Common myeloid progenitor, CD34-positive (primary cell): ENCODE results near the gene ZSCAN1.

Experiments used
- CTCF ChIA-PET: fragments of 350-600 bp; sonication (Branson Sonifier 250); formaldehyde crosslinking; loops from one replicate; lab custom pipeline; 2021; ENCODE audit warnings: antibody characterized with exemption; lab: Charles Lee
- POLR2A ChIA-PET: fragments of 350-600 bp; sonication (Branson Sonifier 250); formaldehyde crosslinking; loops from one replicate; lab custom pipeline; 2021; ENCODE audit warnings: antibody characterized with exemption; lab: Charles Lee
- DNase-seq, 3 donors: peaks; one replicate each; pipeline versions ENCODE4 v3.0.0 to v3.0.0-alpha.2; 2013
- H3K27ac ChIP-seq, 2 experiments: 1 replicate in 1 of 2; 2 replicates in 1 of 2; pipeline ENCODE4 v1.7.0; 2013; ENCODE audit warnings: inconsistent platforms in 2 of 2, low read length in 2 of 2, mild to moderate bottlenecking in 2 of 2, low read depth in 1 of 2, moderate library complexity in 1 of 2; ENCODE audit not compliant: severe bottlenecking in 2 of 2, insufficient read depth in 1 of 2, poor library complexity in 1 of 2
- H3K27me3 ChIP-seq, 5 experiments: replicated peaks in 2 of 5; 1 replicate in 3 of 5; 2 replicates in 2 of 5; pipeline versions ENCODE4 v1.6.1 to v1.7.0; 2013; ENCODE audit warnings: low read length in 4 of 5, mild to moderate bottlenecking in 2 of 5, moderate library complexity in 2 of 5, inconsistent platforms in 1 of 5; ENCODE audit not compliant: insufficient read depth in 5 of 5, control insufficient read depth in 4 of 5
- H3K36me3 ChIP-seq, 4 experiments: 1 replicate in 2 of 4; 2 replicates in 2 of 4; pipeline versions ENCODE4 v1.6.1 to v1.7.0; 2013; ENCODE audit warnings: low read length in 3 of 4, control low read depth in 1 of 4, mild to moderate bottlenecking in 1 of 4; ENCODE audit not compliant: control insufficient read depth in 4 of 4, insufficient read depth in 4 of 4
- H3K4me1 ChIP-seq, 4 experiments: 1 replicate in 3 of 4; 2 replicates in 1 of 4; pipeline versions ENCODE4 v1.6.1 to v1.7.1; 2013; ENCODE audit warnings: low read length in 3 of 4, mild to moderate bottlenecking in 3 of 4, control low read depth in 1 of 4, inconsistent platforms in 1 of 4, moderate library complexity in 1 of 4; ENCODE audit not compliant: control insufficient read depth in 4 of 4, insufficient read depth in 4 of 4; ENCODE audit errors: control extremely low read depth in 1 of 4
- H3K4me3 ChIP-seq, 7 experiments: 1 replicate in 4 of 7; 2 replicates in 3 of 7; pipeline versions ENCODE4 v1.5.1 to v1.7.0; 2013; ENCODE audit warnings: mild to moderate bottlenecking in 7 of 7, low read length in 6 of 7, moderate library complexity in 6 of 7, inconsistent platforms in 2 of 7, low read depth in 2 of 7, control low read depth in 1 of 7; ENCODE audit not compliant: insufficient read depth in 4 of 7, control insufficient read depth in 1 of 7; ENCODE audit errors: extremely low read depth in 1 of 7
- H3K9me3 ChIP-seq, 5 experiments: 1 replicate in 4 of 5; 2 replicates in 1 of 5; pipeline versions ENCODE4 v1.6.1 to v1.7.1; 2013; ENCODE audit warnings: low read length in 4 of 5, mild to moderate bottlenecking in 2 of 5, inconsistent platforms in 1 of 5, low read depth in 1 of 5, moderate library complexity in 1 of 5; ENCODE audit not compliant: control insufficient read depth in 4 of 5, insufficient read depth in 2 of 5; ENCODE audit errors: control extremely low read depth in 1 of 5
- WGBS: methylation state at CpG from one replicate; pipeline ENCODE4 v1.1.5; 2013; ENCODE audit not compliant: insufficient coverage; 5-methylcytosine and 5-hydroxymethylcytosine counted together

ZSCAN1 gene

GRCh38 chr19:58063712-58064111, 29.9 kb downstream of the ZSCAN1 start:
- peaks cover 8 to 74% (median 67%) of the 10 kb centered on the region in 5 experiments for H3K9me3 ChIP-seq
- peaks cover 0 to 68% (median 30%) of the 10 kb centered on the region in 4 experiments for H3K36me3 ChIP-seq
- ChIA-PET CTCF (no interaction called here), POLR2A (no interaction called here)
- H3K4me1 ChIP-seq, result peaks cover 0 to 10% (median 5%) of the 10 kb centered on the region in 4 experiments
- no peak overlapping the region for H3K27ac ChIP-seq
- no peak overlapping the region for H3K4me3 ChIP-seq
- H3K27me3 ChIP-seq, result no peaks in the 10 kb centered on the region
- no peak for DNase-seq
- WGBS, result 100% methylated on average over 3 of the region's 3 CpGs

GRCh38 chr19:58067240-58067912, 33.6 kb downstream of the ZSCAN1 start:
- Histone ChIP-seq H3K27ac (no peak overlapping the region), H3K36me3 (peaks cover 0 to 56% (median 31%) of the 10 kb centered on the region in 4 experiments), H3K9me3 (peaks cover 9 to 92% (median 78%) of the 10 kb centered on the region in 5 experiments), H3K4me3 (peak overlapping the region in 1 of 7 experiments; percentile 43), H3K4me1 (no peaks in the 10 kb centered on the region), H3K27me3 (no peaks in the 10 kb centered on the region)
- DNase-seq, result no peak
- WGBS, result 97% methylated on average over 11 of the region's 15 CpGs
- ChIA-PET POLR2A (no interaction called here), CTCF (interaction anchor here (0.9 to 1.1 kb wide), 2 partner anchors 12 to 25 kb away, joined by 3 read pairs; no protein-coding TSS in a partner anchor)

GRCh38 chr19:58079792-58080191, 46.0 kb downstream of the ZSCAN1 start:
- Histone ChIP-seq H3K9me3 (peaks cover 2 to 70% (median 48%) of the 10 kb centered on the region in 5 experiments), H3K27me3 (no peaks in the 10 kb centered on the region), H3K4me1 (no peaks in the 10 kb centered on the region), H3K27ac (no peak overlapping the region), H3K36me3 (peaks cover 2 to 32% (median 11%) of the 10 kb centered on the region in 4 experiments), H3K4me3 (no peak overlapping the region)
- DNase-seq, result no peak
- 100% methylated on average over 10 of the region's 10 CpGs for WGBS
- ChIA-PET POLR2A (no interaction called here), CTCF (interaction anchor here (1.0 kb wide), 1 partner anchor 15 kb away, joined by 4 read pairs; no protein-coding TSS in a partner anchor)

GRCh38 chr19:58083021-58083420, 49.2 kb downstream of the ZSCAN1 start:
- H3K36me3 ChIP-seq, result peaks cover 15 to 58% (median 35%) of the 10 kb centered on the region in 4 experiments
- no peak overlapping the region for H3K27ac ChIP-seq
- H3K4me3 ChIP-seq, result no peak overlapping the region
- H3K4me1 ChIP-seq, result no peaks in the 10 kb centered on the region
- peaks cover 2 to 80% (median 68%) of the 10 kb centered on the region in 5 experiments for H3K9me3 ChIP-seq
- peak; percentile 35 to 76 (median 72) for DNase-seq
- no peaks in the 10 kb centered on the region for H3K27me3 ChIP-seq
- 90% methylated on average over 2 of the region's 3 CpGs for WGBS
- ChIA-PET CTCF (interaction anchor here (1.0 kb wide), 1 partner anchor 61 kb away, joined by 3 read pairs; no protein-coding TSS in a partner anchor), POLR2A (no interaction called here)

DNA sequence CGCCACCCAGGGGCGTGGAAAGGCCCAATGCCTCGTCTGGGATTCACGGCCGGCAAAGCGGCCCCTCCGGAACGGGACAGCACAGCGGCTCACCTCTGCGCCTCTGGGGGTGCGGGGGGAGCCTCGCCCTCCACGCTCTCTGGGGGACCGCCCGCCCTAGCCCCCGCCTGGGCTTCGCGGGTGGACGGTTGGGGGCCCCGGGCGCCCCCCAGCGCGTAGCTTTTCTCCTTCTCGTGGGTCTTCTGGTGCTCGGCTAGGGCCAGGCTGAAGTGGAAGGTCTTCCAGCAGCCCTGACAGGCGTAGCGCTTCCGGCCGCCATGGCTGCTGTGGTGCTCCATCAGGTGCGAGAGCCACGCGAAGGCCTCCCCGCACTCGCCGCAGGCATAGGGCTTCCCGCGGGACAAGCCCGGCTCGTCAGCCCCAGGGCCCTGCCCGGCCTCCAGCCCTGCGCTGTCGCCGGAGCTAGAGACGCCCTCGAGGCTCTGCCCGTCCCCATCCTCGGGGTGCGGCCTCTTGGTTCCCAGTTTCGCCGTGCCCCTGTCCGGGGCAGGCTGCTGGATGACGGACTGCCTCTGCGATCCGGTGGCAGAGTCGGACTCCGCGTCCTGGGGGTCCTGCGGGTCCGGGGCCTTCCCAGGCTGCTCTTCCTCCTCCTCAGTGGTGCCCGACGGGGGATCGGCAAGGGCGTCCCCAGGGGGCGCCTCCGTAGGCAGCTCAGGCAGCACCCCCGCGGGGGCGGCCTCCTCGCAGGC, 50.9 kb downstream of the ZSCAN1 start:
- WGBS, result 98% methylated on average over 61 of the region's 69 CpGs
- POLR2A ChIA-PET, result no interaction called here
- no peaks in the 10 kb centered on the region for H3K27me3 ChIP-seq
- peaks cover 2 to 89% (median 74%) of the 10 kb centered on the region in 5 experiments for H3K9me3 ChIP-seq
- H3K4me1 ChIP-seq, result no peaks in the 10 kb centered on the region
- DNase-seq, result no peak
- H3K36me3 ChIP-seq, result peaks cover 15 to 70% (median 43%) of the 10 kb centered on the region in 4 experiments
- CTCF ChIA-PET, result no interaction called here
- H3K27ac ChIP-seq, result no peak overlapping the region
- H3K4me3 ChIP-seq, result no peak overlapping the region

DNA sequence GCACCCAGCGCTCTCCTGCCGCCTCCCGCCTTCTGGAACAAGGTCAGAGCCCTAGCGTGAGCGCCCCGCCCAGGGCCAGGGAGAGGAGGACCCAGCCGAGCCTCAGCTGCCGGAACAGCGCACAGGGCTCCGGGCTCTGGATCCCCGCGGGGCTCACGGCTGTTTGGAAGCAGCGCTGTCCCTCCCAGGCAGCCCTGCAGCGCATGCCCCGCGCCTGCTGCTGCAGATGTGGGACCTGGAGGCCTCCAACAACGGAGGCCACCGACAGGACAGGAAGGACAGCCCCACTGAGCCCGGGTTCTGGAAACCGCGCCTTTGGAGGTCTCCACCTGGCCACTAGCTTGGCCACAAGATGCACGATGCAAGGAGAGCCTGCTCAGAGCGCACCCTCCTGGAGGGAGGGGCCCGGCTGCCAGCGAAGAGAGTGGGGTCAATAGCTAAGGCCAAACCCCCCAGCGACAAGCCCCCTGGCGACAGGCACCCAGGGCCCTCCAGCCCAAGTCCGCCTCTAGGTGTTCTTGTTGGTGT, 51.6 kb downstream of the ZSCAN1 start:
- Histone ChIP-seq H3K27ac (no peak overlapping the region), H3K4me1 (no peaks in the 10 kb centered on the region), H3K36me3 (peaks cover 15 to 75% (median 45%) of the 10 kb centered on the region in 4 experiments), H3K9me3 (peaks cover 2 to 89% (median 76%) of the 10 kb centered on the region in 5 experiments), H3K27me3 (no peaks in the 10 kb centered on the region), H3K4me3 (peak overlapping the region in 1 of 7 experiments; percentile 22)
- no peak for DNase-seq
- 94% methylated on average over 24 of the region's 29 CpGs for WGBS
- POLR2A ChIA-PET, result no interaction called here
- CTCF ChIA-PET, result no interaction called here
